ENCODE data around the gene PROM1.

DNA sequence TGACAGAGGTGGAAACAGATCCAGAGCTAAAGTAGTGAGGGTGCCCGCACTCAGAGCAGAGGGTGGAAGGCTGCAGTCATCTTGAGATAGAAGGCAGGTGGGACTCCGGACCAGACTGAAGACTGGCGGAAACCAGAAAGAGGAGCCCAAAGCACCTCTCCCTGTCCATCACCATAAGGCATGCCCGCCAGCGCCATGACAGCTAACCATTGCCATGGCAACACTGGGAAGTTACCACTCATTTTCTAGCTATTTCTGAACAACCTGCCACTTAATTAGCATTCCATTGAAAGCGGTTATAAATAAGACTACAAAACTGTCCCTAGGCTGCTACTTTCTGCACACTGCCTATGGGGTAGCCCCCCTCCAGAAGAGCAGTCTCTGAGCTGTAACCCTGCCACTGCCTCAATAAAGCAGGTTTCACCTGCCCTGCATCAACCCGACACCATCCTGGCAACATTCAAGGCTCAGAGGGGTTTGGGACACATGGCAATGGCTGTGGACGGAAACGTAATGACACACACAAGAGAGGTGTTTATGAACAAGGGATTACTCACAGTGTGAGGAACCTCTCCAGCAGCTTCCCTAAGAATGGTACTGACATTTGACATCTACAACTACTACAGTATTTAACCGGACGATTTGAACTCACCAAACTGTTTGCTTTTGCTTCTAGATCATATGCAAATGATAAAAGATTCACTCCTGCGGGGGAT is 93.1 kb downstream of the PROM1 start:
- TF ChIP-seq POLR2AphosphoS5 (IDR thresholded peaks at IDR 0.05), result no peak
- no peak for TF ChIP-seq EP300 (IDR thresholded peaks at IDR 0.05)
